Adrenal gland (tissue), 5 donors: ENCODE measurements around the gene TAL1.

Experiments
- POLR2A ChIP-seq, 2 donors: fragments of 450-650 bp; IDR thresholded peaks; one replicate each; pipeline ENCODE4 v1.6.1; 2017; ENCODE audit warnings: antibody characterized with exemption in 2 of 2, mild to moderate bottlenecking in 2 of 2, moderate library complexity in 1 of 2
- TF ChIP-seq, protein P1 (sequence below), 6 experiments: fragments of 450-650 bp in 4 of 6; fragments of 200-600 bp in 2 of 6; sonication (generic) in 1 of 6; IDR thresholded peaks; 1 replicate in 5 of 6; 2 replicates in 1 of 6; pipeline versions ENCODE4 v1.5.1 to v1.8.0; 2016 to 2021; ENCODE audit warnings: antibody characterized with exemption in 6 of 6, mild to moderate bottlenecking in 2 of 6, moderate library complexity in 1 of 6
- donor health status: DM: no; HTN: no; CAD: no.

DNA sequence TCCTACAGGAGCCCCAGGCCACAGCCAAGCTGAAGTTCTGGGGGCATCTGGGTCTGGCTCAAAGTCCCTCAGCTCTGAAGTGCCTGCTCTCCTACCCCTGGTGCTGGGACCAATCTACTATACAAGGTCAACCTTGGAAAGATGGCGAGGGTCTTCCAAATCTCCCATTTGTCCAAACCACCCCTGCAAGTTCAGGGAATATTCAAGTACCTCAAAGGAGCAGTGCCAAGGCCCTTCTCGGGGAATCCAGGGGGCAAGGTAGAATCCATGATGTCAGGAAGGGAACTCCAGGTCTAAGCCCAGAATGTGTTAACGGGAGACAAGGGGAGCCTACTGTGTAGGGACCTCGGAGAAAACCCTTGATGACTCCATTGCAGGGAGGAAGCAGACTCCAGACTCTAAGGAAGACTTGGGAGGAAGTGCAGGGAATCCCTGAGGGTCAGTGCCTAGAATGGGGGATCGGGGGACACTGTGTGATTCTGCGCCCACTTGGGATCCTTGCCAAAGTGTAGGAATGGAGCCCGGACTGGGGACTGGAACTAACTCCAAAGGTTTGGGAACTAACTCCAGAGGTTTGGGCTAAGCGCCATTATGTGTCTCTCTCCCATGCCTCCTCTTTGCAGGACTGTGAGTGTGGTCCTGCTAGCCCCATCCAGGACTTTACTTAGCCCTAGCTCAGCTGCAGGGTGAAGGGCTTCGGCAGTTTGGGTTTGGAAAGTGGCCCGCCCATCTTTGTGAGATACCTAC lies 8.7 kb downstream of the TAL1 start:
- TF ChIP-seq, protein P1, sequence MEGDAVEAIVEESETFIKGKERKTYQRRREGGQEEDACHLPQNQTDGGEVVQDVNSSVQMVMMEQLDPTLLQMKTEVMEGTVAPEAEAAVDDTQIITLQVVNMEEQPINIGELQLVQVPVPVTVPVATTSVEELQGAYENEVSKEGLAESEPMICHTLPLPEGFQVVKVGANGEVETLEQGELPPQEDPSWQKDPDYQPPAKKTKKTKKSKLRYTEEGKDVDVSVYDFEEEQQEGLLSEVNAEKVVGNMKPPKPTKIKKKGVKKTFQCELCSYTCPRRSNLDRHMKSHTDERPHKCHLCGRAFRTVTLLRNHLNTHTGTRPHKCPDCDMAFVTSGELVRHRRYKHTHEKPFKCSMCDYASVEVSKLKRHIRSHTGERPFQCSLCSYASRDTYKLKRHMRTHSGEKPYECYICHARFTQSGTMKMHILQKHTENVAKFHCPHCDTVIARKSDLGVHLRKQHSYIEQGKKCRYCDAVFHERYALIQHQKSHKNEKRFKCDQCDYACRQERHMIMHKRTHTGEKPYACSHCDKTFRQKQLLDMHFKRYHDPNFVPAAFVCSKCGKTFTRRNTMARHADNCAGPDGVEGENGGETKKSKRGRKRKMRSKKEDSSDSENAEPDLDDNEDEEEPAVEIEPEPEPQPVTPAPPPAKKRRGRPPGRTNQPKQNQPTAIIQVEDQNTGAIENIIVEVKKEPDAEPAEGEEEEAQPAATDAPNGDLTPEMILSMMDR (IDR thresholded peaks at IDR 0.05): no peak
- TF ChIP-seq POLR2A (IDR thresholded peaks at IDR 0.05): no peak
